DOHH2 (cell line): ENCODE results near the gene AHCYL1.

Experiments
- H3F3A ChIP-seq: fragments of 200-600 bp; sonication (generic), shearing (Covaris generic); 2 replicates; pipeline ENCODE4 v1.6.0; 2016; ENCODE audit warnings: antibody characterized with exemption, mild to moderate bottlenecking; ENCODE audit not compliant: control insufficient read depth, insufficient read depth
- H3K27ac ChIP-seq: fragments of 200-600 bp; sonication (generic); 2 replicates; pipeline ENCODE4 v1.5.1; 2014; ENCODE audit warnings: low read depth, mild to moderate bottlenecking, low read length, moderate library complexity
- H3K27me3 ChIP-seq: fragments of 200-600 bp; sonication (generic); 2 replicates; pipeline ENCODE4 v1.6.1; 2014; ENCODE audit warnings: mild to moderate bottlenecking, low read length, mixed read lengths; ENCODE audit not compliant: control insufficient read depth
- H3K36me3 ChIP-seq: fragments of 200-600 bp; sonication (generic); 2 replicates; pipeline ENCODE4 v1.6.1; 2014; ENCODE audit warnings: mild to moderate bottlenecking, low read length, moderate library complexity, mixed read lengths; ENCODE audit not compliant: control insufficient read depth
- H3K4me1 ChIP-seq: fragments of 200-600 bp; sonication (generic); 2 replicates; pipeline ENCODE4 v1.6.1; 2014; ENCODE audit warnings: mild to moderate bottlenecking, low read length, mixed read lengths; ENCODE audit not compliant: control insufficient read depth
- H3K4me2 ChIP-seq: fragments of 200-600 bp; sonication (generic); 2 replicates; pipeline ENCODE4 v1.6.0; 2014; ENCODE audit warnings: mild to moderate bottlenecking, low read length, moderate library complexity
- H3K4me3 ChIP-seq: fragments of 200-600 bp; sonication (generic); 2 replicates; pipeline ENCODE4 v1.5.1; 2014; ENCODE audit warnings: mild to moderate bottlenecking, low read length, mixed read lengths
- H3K79me2 ChIP-seq: fragments of 200-600 bp; sonication (generic); 2 replicates; pipeline ENCODE4 v1.6.1; 2014; ENCODE audit warnings: mild to moderate bottlenecking, low read length, mixed read lengths; ENCODE audit not compliant: control insufficient read depth
- H3K9me2 ChIP-seq: fragments of 200-600 bp; sonication (generic); replicated peaks from 2 replicates; pipeline ENCODE4 v1.6.1; 2014; ENCODE audit warnings: mild to moderate bottlenecking, low read length, mixed read lengths; ENCODE audit not compliant: control insufficient read depth
- H3K9me3 ChIP-seq: fragments of 200-600 bp; sonication (generic); 2 replicates; pipeline ENCODE4 v1.6.1; 2014; ENCODE audit warnings: antibody characterized with exemption, low read length, mixed read lengths; ENCODE audit not compliant: control insufficient read depth, insufficient read depth
- H4K20me1 ChIP-seq: fragments of 200-600 bp; sonication (generic); 2 replicates; pipeline ENCODE4 v1.6.0; 2014; ENCODE audit warnings: low read depth, mild to moderate bottlenecking, antibody characterized with exemption, low read length, moderate library complexity; ENCODE audit not compliant: control insufficient read depth, insufficient read depth
- CTCF ChIP-seq: fragments of 200-600 bp; sonication (generic); IDR thresholded peaks from one replicate; pipeline ENCODE4 v1.5.1; 2014; ENCODE audit warnings: antibody characterized with exemption, mild to moderate bottlenecking, low read depth, low read length; ENCODE audit not compliant: poor library complexity, severe bottlenecking
- EZH2phosphoT487 ChIP-seq: fragments of 200-600 bp; sonication (generic); IDR thresholded peaks from 2 replicates; pipeline ENCODE4 v1.6.1; 2017; ENCODE audit warnings: borderline replicate concordance, mild to moderate bottlenecking, antibody characterized with exemption, low read length, moderate library complexity, mixed read lengths

The AHCYL1 gene

DNA sequence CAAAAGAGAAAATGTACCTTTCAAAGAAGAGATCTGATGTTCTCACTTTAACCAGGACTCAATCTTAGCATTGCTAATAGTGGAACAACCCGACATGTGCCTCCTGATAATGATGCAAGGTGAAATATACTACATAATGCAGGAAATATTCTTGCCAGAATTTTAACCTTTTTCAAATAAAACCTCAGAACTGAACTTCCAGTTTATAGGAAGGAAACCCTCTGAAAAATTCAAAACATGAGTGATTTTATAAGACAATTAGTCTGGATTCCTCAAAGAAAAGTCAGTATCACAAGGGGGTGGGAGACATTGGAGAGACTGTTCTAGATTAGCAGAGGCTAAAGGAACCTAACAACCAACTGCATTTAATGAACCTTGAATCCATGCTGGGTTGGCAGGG is 18.1 kb downstream of the AHCYL1 start:
- H3K4me2 ChIP-seq, result no peak overlapping the region
- peaks cover 4% of the 10 kb centered on the region; the same call in 1 of the 2 replicates for H4K20me1 ChIP-seq
- no peaks in the 10 kb centered on the region for H3K9me3 ChIP-seq
- no peak overlapping the region for H3K4me3 ChIP-seq
- no peaks in the 10 kb centered on the region for H3K9me2 ChIP-seq
- TF ChIP-seq CTCF (no peak), EZH2phosphoT487 (no peak)
- no peak overlapping the region for H3K27ac ChIP-seq
- peaks cover 24% of the 10 kb centered on the region for H3K4me1 ChIP-seq
- no peaks in the 10 kb centered on the region for H3F3A ChIP-seq
- peaks cover 20% of the 10 kb centered on the region for H3K79me2 ChIP-seq
- no peaks in the 10 kb centered on the region for H3K27me3 ChIP-seq
- no peaks in the 10 kb centered on the region for H3K36me3 ChIP-seq

GRCh38 chr1:110003747-110004428 is 19.3 kb downstream of the AHCYL1 start:
- Histone ChIP-seq H3K4me2 (peak overlapping the region; percentile 27; the same call in 1 of the 2 replicates), H3K27me3 (no peaks in the 10 kb centered on the region), H3K79me2 (peaks cover 18% of the 10 kb centered on the region), H3F3A (no peaks in the 10 kb centered on the region), H4K20me1 (peaks cover 4% of the 10 kb centered on the region; the same call in 1 of the 2 replicates), H3K4me1 (peaks cover 24% of the 10 kb centered on the region), H3K36me3 (peaks cover under 1% of the 10 kb centered on the region), H3K27ac (no peak overlapping the region), H3K9me2 (no peaks in the 10 kb centered on the region), H3K9me3 (no peaks in the 10 kb centered on the region), H3K4me3 (no peak overlapping the region)
- TF ChIP-seq CTCF (no peak), EZH2phosphoT487 (no peak)

DNA sequence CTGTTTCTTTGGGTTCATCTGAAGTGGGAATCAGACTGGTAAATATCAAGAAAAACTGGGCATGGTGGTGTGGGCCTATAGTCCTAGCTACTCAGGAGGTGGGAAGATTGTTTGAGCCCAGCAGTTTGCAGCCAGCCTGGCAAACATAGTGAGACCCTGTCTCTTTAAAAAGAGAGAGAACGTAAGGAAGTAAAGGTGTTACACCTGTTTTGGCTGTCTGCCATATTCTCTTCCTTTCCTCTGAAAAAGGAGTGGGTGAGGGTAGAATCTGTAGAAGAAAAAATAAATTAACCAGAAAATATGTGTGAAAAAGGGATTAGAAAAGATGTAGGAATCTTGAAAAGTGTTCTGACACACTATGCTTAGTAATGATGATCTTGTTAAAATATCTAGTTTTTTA is 20.0 kb downstream of the AHCYL1 start:
- H4K20me1 ChIP-seq, result peaks cover 4% of the 10 kb centered on the region; the same call in 1 of the 2 replicates
- H3K4me1 ChIP-seq, result peaks cover 24% of the 10 kb centered on the region
- H3K9me2 ChIP-seq, result no peaks in the 10 kb centered on the region
- no peaks in the 10 kb centered on the region for H3K9me3 ChIP-seq
- H3K36me3 ChIP-seq, result peaks cover 8% of the 10 kb centered on the region
- TF ChIP-seq CTCF (no peak), EZH2phosphoT487 (no peak)
- no peak overlapping the region for H3K4me2 ChIP-seq
- H3K27me3 ChIP-seq, result no peaks in the 10 kb centered on the region
- H3K4me3 ChIP-seq, result no peak overlapping the region
- no peaks in the 10 kb centered on the region for H3F3A ChIP-seq
- peaks cover 18% of the 10 kb centered on the region for H3K79me2 ChIP-seq
- H3K27ac ChIP-seq, result no peak overlapping the region
